ENCODE data around the gene SLAIN1. TPM values are rescaled to one million over a fixed set of nuclear protein-coding genes. Genes with fewer than 3 reads are reported as not detected.

The SLAIN1 gene
- total RNA-seq, 4 donors from 2014 or later: 3.0 to 7.5 (median 4.4) TPM

- no peak for TF ChIP-seq POLR2A (IDR thresholded peaks at IDR 0.05)
- no peak for TF ChIP-seq CTCF (IDR thresholded peaks at IDR 0.05)
- H3K4me3 ChIP-seq (ENCODE audit: low read depth, poor library complexity, severe bottlenecking): no peak overlapping the region
- intact Hi-C loops (cut with DNase I; ENCODE audit: low total_unique reads): no loop called here
- no peak for DNase-seq (ENCODE audit: low spot score in 2 of 2)
- WGBS, 2 donors: 79 to 81% methylated on average over 6 of the region's 6 CpGs
Observed at GRCh38 chr13:77807431-77808135, 110.1 kb downstream of the SLAIN1 start.

GRCh38 chr13:77810430-77810829, 112.9 kb downstream of the SLAIN1 start:
- no peak for DNase-seq (ENCODE audit: low spot score in 2 of 2)
- WGBS, 2 donors: 35 to 42% methylated on average over 2 of the region's 2 CpGs
- intact Hi-C loops (cut with DNase I; ENCODE audit: low total_unique reads): no loop called here
- no peak overlapping the region for H3K4me3 ChIP-seq (ENCODE audit: low read depth, poor library complexity, severe bottlenecking)
- TF ChIP-seq CTCF (IDR thresholded peaks at IDR 0.05) (no peak), POLR2A (IDR thresholded peaks at IDR 0.05) (no peak)

DNA sequence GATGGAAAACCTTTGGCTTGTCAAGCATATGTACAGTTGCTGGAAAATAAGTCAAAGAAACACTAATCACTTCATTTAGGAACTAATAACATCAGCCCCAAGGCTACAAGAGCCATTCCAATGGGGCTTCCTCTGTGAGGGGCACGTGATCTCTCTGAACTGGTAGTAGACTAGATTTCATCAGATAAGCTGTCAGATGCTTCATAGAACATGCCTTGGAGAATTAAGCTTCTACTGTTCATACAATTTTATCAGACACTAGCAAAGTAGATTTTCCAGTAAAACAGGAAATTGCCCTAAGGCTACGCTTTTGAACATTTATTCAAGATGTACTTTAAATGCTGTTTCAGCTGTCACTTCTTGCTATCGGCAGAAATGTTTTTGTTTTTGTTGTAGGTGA, 113.4 kb downstream of the SLAIN1 start:
- TF ChIP-seq CTCF (IDR thresholded peaks at IDR 0.05) (no peak), POLR2A (IDR thresholded peaks at IDR 0.05) (no peak)
- H3K4me3 ChIP-seq (ENCODE audit: low read depth, poor library complexity, severe bottlenecking): no peak overlapping the region
- no peak for DNase-seq (ENCODE audit: low spot score in 2 of 2)
- intact Hi-C loops (cut with DNase I; ENCODE audit: low total_unique reads): no loop called here
- WGBS, 2 donors: 26 to 39% methylated on average over 3 of the region's 3 CpGs

GRCh38 chr13:77811381-77811780, 113.9 kb downstream of the SLAIN1 start:
- no peak overlapping the region for H3K4me3 ChIP-seq (ENCODE audit: low read depth, poor library complexity, severe bottlenecking)
- DNase-seq (ENCODE audit: low spot score in 2 of 2): no peak
- intact Hi-C loops (cut with DNase I; ENCODE audit: low total_unique reads): no loop called here
- 47 to 51% methylated on average over 2 of the region's 2 CpGs for WGBS, 2 donors
- TF ChIP-seq CTCF (IDR thresholded peaks at IDR 0.05) (no peak), POLR2A (IDR thresholded peaks at IDR 0.05) (no peak)

DNA sequence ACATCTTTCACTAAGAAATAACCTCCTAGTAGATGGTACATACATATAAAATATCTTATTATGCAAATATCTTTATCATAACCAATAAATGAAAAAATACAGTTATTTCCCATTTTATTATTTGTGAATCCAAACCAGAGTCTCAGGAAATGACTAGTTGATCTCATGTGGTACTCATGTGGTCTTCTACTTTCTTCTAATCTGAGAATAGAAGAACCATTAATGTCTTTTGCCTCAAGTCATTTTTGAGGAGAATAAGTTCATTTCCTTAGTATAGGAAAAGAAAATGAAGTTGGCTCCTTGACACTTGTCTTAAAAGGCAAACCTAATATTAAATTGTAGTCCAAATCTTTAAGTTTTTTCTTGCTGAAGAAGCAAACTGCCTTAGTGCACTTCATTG, 114.5 kb downstream of the SLAIN1 start:
- intact Hi-C loops (cut with DNase I; ENCODE audit: low total_unique reads): no loop called here
- TF ChIP-seq POLR2A (IDR thresholded peaks at IDR 0.05): no peak
- TF ChIP-seq CTCF (IDR thresholded peaks at IDR 0.05): no peak

More for the DNA sequence above, 114.5 kb downstream of the SLAIN1 start:
- DNase-seq (ENCODE audit: low spot score in 2 of 2): no peak
- H3K4me3 ChIP-seq (ENCODE audit: low read depth, poor library complexity, severe bottlenecking): no peak overlapping the region

Small RNA genes lying within 50 kb of the gene (microRNA-seq; reads per million reads assigned to microRNA genes)
- gene MIR3665 (ENCODE audit: borderline number of aligned reads in 1 of 2, borderline replicate concordance in 2 of 2): 0 reads per million in 2 donors

Other genes starting within 250 kb of the SLAIN1 start
- 100 to 1,000 TPM; 298 to 628 (median 352) TPM for gene SCEL, start 162.0 kb upstream of the SLAIN1 start, total RNA-seq
- gene EDNRB, start 221.1 kb downstream of the SLAIN1 start, total RNA-seq: 10 to 100 TPM; 15.9 to 36.3 (median 20.4) TPM